ENCODE results near the gene AZU1. TPM values are rescaled to one million over a fixed set of nuclear protein-coding genes. Genes with fewer than 3 reads are reported as not detected.

AZU1 gene
- polyA plus RNA-seq, 2 donors: not detected

DNA sequence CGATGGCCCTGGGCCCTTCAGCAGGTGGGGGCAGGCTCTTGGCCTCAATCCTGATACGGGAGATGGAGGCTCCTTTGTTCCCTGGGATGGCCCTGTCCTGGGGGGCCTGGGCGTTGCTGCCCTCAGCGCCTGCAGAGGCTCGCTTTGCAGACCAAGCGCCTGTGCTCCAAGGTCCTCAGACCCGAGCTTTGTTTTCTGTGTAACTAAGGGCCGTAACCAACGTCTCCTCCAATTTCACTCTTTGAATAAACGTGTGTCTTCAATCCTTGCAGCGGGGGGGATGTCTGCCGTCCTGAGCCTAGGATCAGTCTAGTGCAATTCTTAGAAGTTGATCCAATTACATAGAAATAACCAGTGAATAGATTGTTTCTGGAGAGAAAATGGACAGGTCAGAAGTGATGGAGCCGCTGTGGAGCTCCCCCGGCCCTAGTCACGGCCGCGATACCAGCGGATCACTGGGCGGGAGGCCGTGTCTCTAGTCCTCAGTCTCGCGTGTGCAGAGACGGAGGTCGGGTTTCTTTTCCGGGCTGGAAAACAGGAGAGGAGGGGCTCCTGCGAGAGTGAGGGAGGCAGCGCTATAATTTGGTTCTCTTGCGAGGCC lies 25.0 kb upstream of the AZU1 start:
- H3K9me3 ChIP-seq (ENCODE audit: control insufficient read depth in 2 of 2, insufficient read depth in 1 of 2, low read depth in 1 of 2, low read length in 1 of 2): no peaks in the 10 kb centered on the region
- H3K27ac ChIP-seq (ENCODE audit: low read depth in 2 of 2, low read length in 1 of 2): peak overlapping the region; percentile 20 to 21
- no peaks in the 10 kb centered on the region for H3K27me3 ChIP-seq (ENCODE audit: control insufficient read depth in 1 of 2, insufficient read depth in 2 of 2, low read length in 2 of 2)
- peaks cover 19 to 61% of the 10 kb centered on the region in 2 donors for H3K36me3 ChIP-seq (ENCODE audit: control insufficient read depth in 2 of 2, insufficient read depth in 2 of 2, low read length in 1 of 2)
- peak overlapping the region in 1 of 2 donors; percentile 32 for H3K4me3 ChIP-seq (ENCODE audit: low read depth in 1 of 2, low read length in 2 of 2)
- WGBS, 2 donors: 45 to 52% methylated on average over 27 to 28 of the region's 28 CpGs
- H3K4me1 ChIP-seq (ENCODE audit: control insufficient read depth in 2 of 2, insufficient read depth in 2 of 2, low read length in 1 of 2): peaks cover 28 to 34% of the 10 kb centered on the region in 2 donors

DNA sequence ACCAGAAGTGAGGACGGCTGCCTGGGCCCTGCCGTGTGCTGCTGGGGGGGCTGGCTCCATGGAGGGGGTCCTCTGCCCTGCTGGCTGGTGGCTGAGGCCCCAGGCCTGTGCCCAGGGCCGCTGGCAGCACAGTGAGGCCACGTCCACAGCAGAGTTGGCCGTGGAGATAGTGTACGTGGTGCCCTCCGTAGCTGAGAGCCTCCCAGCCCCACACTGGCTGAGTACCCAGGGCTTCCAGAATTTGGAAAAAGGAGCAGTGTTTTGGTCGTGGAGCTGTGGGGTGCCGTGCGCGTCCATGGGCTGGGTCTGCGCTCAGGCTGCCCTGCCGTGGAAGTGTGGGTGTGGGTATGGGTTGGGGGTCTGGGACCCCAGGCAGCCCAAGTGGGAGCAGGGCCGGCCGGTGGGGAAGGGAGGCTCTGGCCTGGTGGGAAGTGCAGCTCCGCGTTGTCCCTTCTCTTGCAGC lies 24.5 kb upstream of the AZU1 start:
- 76 to 85% methylated on average over 13 to 17 of the region's 17 CpGs for WGBS, 2 donors
- no peaks in the 10 kb centered on the region for H3K9me3 ChIP-seq (ENCODE audit: control insufficient read depth in 2 of 2, insufficient read depth in 1 of 2, low read depth in 1 of 2, low read length in 1 of 2)
- no peaks in the 10 kb centered on the region for H3K27me3 ChIP-seq (ENCODE audit: control insufficient read depth in 1 of 2, insufficient read depth in 2 of 2, low read length in 2 of 2)
- no peak overlapping the region for H3K27ac ChIP-seq (ENCODE audit: low read depth in 2 of 2, low read length in 1 of 2)
- peaks cover 19 to 65% of the 10 kb centered on the region in 2 donors for H3K36me3 ChIP-seq (ENCODE audit: control insufficient read depth in 2 of 2, insufficient read depth in 2 of 2, low read length in 1 of 2)
- H3K4me3 ChIP-seq (ENCODE audit: low read depth in 1 of 2, low read length in 2 of 2): no peak overlapping the region
- H3K4me1 ChIP-seq (ENCODE audit: control insufficient read depth in 2 of 2, insufficient read depth in 2 of 2, low read length in 1 of 2): peaks cover 28 to 34% of the 10 kb centered on the region in 2 donors

DNA sequence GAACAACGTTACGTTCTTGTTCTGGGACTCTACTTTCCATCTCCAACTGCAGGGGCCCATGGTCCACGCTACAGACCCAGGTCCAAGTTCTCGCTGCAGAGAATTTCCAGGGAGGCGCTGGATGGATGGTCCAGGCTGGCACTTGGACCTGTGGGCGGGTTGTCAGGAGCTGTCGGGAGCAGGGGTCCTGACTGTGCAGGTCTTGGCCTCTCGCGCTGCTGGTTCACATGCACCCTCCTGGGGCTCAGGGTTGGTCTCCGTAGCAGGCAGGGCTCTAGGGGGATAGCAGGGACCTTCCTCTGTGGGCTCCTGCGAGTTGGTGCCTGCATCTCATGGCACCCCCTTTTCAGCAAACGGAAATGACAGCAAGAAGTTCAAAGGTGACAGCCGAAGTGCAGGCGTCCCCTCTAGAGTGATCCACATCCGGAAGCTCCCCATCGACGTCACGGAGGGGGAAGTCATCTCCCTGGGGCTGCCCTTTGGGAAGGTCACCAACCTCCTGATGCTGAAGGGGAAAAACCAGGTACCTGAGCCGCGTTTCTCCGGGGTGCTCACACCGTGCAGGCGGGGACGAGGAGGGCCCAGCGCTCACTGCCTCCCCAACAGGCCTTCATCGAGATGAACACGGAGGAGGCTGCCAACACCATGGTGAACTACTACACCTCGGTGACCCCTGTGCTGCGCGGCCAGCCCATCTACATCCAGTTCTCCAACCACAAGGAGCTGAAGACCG lies 23.8 kb upstream of the AZU1 start:
- Histone ChIP-seq H3K36me3 (ENCODE audit: control insufficient read depth in 2 of 2, insufficient read depth in 2 of 2, low read length in 1 of 2) (peaks cover 19 to 69% of the 10 kb centered on the region in 2 donors), H3K4me3 (ENCODE audit: low read depth in 1 of 2, low read length in 2 of 2) (no peak overlapping the region), H3K27me3 (ENCODE audit: control insufficient read depth in 1 of 2, insufficient read depth in 2 of 2, low read length in 2 of 2) (no peaks in the 10 kb centered on the region), H3K27ac (ENCODE audit: low read depth in 2 of 2, low read length in 1 of 2) (no peak overlapping the region), H3K4me1 (ENCODE audit: control insufficient read depth in 2 of 2, insufficient read depth in 2 of 2, low read length in 1 of 2) (peaks cover 28 to 34% of the 10 kb centered on the region in 2 donors), H3K9me3 (ENCODE audit: control insufficient read depth in 2 of 2, insufficient read depth in 1 of 2, low read depth in 1 of 2, low read length in 1 of 2) (no peaks in the 10 kb centered on the region)
- WGBS, 2 donors: 78 to 83% methylated on average over 31 of the region's 31 CpGs

DNA sequence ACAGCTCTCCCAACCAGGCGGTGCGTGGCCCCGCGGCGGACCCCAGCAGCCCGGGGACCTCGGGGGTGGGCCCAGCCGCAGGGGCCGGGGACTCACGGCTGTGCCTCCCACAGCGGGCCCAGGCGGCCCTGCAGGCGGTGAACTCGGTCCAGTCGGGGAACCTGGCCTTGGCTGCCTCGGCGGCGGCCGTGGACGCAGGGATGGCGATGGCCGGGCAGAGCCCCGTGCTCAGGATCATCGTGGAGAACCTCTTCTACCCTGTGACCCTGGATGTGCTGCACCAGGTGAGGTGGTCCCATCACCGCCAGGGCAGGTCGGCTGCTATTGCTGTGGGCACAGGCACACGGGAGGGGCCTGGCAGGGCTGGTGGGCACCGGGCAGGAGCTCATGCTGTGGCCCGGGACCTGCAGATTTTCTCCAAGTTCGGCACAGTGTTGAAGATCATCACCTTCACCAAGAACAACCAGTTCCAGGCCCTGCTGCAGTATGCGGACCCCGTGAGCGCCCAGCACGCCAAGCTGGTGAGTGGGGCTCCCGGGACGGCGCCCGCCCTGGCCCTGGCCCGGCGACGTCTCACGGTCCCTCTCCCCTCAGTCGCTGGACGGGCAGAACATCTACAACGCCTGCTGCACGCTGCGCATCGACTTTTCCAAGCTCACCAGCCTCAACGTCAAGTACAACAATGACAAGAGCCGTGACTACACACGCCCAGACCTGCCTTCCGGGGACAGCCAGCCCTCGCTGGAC lies 23.0 kb upstream of the AZU1 start:
- Histone ChIP-seq H3K36me3 (ENCODE audit: control insufficient read depth in 2 of 2, insufficient read depth in 2 of 2, low read length in 1 of 2) (peaks cover 19 to 71% of the 10 kb centered on the region in 2 donors), H3K4me3 (ENCODE audit: low read depth in 1 of 2, low read length in 2 of 2) (no peak overlapping the region), H3K27ac (ENCODE audit: low read depth in 2 of 2, low read length in 1 of 2) (no peak overlapping the region), H3K27me3 (ENCODE audit: control insufficient read depth in 1 of 2, insufficient read depth in 2 of 2, low read length in 2 of 2) (no peaks in the 10 kb centered on the region), H3K4me1 (ENCODE audit: control insufficient read depth in 2 of 2, insufficient read depth in 2 of 2, low read length in 1 of 2) (peaks cover 24 to 34% of the 10 kb centered on the region in 2 donors), H3K9me3 (ENCODE audit: control insufficient read depth in 2 of 2, insufficient read depth in 1 of 2, low read depth in 1 of 2, low read length in 1 of 2) (no peaks in the 10 kb centered on the region)
- WGBS, 2 donors: 89 to 92% methylated on average over 50 to 53 of the region's 53 CpGs

DNA sequence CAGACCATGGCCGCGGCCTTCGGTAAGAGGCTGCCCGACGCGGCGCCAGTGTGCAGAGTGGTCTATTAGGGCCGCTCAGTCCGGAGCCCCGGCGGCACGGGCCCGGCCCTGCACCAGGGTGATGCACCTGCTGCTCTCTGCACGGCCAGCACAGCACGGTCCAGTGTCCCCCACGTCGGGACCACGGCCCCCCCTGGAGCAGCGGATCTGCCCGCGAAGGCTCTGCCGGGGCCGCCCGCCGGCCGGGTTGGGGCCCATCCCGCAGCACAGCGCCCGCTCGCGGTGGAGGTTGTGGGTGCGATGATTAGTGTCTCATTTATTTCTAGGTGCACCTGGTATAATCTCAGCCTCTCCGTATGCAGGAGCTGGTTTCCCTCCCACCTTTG lies 22.5 kb upstream of the AZU1 start:
- Histone ChIP-seq H3K4me1 (ENCODE audit: control insufficient read depth in 2 of 2, insufficient read depth in 2 of 2, low read length in 1 of 2) (peaks cover 24 to 33% of the 10 kb centered on the region in 2 donors), H3K27me3 (ENCODE audit: control insufficient read depth in 1 of 2, insufficient read depth in 2 of 2, low read length in 2 of 2) (no peaks in the 10 kb centered on the region), H3K27ac (ENCODE audit: low read depth in 2 of 2, low read length in 1 of 2) (no peak overlapping the region), H3K4me3 (ENCODE audit: low read depth in 1 of 2, low read length in 2 of 2) (no peak overlapping the region), H3K36me3 (ENCODE audit: control insufficient read depth in 2 of 2, insufficient read depth in 2 of 2, low read length in 1 of 2) (peaks cover 19 to 75% of the 10 kb centered on the region in 2 donors), H3K9me3 (ENCODE audit: control insufficient read depth in 2 of 2, insufficient read depth in 1 of 2, low read depth in 1 of 2, low read length in 1 of 2) (no peaks in the 10 kb centered on the region)
- WGBS, 2 donors: 88 to 90% methylated on average over 33 of the region's 33 CpGs

DNA sequence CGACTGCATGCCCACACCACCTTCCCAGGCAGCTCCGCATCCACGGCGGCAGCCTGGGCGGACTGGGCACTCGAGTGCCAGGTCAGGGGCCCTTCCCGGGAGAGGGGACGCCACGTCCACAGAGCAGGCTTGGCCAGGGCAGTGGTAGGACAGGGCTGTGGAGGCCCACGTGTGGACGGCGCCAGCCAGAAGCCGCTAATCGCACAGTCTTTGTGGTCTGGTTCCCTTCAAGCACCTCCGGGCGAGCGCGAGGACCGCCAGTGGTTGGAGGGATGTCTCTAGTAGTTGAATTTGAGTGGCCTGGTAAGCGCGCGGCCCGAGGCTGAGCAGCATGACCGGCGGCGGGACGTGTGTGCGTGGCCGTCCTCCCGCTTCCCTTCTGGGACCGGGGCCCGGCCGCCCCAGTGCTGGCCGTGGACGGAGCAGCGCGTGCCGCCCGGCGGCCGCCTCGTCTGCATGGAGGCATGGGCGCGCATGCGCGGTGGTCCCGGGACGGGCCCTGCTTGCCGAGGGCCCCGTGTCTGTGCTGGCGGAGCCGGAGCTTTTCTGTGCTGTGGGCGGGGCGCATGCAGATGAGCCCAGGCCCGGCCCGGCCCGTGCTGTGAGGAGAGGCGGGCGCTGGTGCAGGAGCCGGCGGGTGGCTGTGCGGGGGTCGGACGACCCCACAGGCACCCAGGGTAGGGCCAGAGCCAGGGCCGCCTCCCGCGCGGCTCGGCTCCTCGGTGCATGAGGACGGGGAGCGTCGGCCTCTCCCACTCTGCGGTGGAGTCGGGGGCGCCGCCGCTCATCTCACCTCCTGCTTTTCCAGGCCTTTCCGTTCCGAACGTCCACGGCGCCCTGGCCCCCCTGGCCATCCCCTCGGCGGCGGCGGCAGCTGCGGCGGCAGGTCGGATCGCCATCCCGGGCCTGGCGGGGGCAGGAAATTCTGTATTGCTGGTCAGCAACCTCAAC lies 21.8 kb upstream of the AZU1 start:
- Histone ChIP-seq H3K4me3 (ENCODE audit: low read depth in 1 of 2, low read length in 2 of 2) (no peak overlapping the region), H3K27me3 (ENCODE audit: control insufficient read depth in 1 of 2, insufficient read depth in 2 of 2, low read length in 2 of 2) (no peaks in the 10 kb centered on the region), H3K4me1 (ENCODE audit: control insufficient read depth in 2 of 2, insufficient read depth in 2 of 2, low read length in 1 of 2) (peaks cover 16 to 26% of the 10 kb centered on the region in 2 donors), H3K27ac (ENCODE audit: low read depth in 2 of 2, low read length in 1 of 2) (no peak overlapping the region), H3K9me3 (ENCODE audit: control insufficient read depth in 2 of 2, insufficient read depth in 1 of 2, low read depth in 1 of 2, low read length in 1 of 2) (no peaks in the 10 kb centered on the region), H3K36me3 (ENCODE audit: control insufficient read depth in 2 of 2, insufficient read depth in 2 of 2, low read length in 1 of 2) (peaks cover 20 to 79% of the 10 kb centered on the region in 2 donors)
- 90 to 92% methylated on average over 60 to 93 of the region's 93 CpGs for WGBS, 2 donors

DNA sequence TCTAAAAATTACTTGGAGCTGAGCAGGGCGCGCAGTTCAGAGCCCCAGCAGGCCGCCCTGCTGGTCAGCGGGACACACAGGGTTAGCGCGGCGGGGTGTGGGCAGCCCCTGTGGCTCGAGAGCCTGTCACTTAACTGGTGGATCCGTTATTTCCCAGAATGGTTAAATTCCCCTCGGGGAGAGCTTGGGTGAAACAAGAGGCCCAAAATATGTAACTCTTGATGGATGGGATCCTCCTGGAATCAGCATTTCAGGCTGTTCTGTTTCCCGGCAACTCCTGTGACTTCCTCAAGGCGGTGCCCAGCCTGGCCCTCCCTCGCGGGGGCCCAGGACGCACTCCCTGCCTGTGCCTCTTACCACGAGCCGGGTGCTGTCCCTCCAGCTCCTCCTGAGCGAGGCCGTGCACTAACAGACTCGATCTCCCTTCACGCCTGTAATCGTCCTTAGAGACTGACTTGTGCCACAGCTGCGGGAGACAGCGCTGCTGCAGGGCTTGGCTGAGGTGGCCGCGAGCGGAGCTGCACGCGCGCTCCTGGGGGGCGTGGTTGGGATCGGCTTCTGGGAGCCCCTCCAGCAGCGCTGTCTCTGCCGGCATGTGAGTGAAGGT lies 20.7 kb upstream of the AZU1 start:
- Histone ChIP-seq H3K36me3 (ENCODE audit: control insufficient read depth in 2 of 2, insufficient read depth in 2 of 2, low read length in 1 of 2) (peaks cover 22 to 74% of the 10 kb centered on the region in 2 donors), H3K27ac (ENCODE audit: low read depth in 2 of 2, low read length in 1 of 2) (no peak overlapping the region), H3K9me3 (ENCODE audit: control insufficient read depth in 2 of 2, insufficient read depth in 1 of 2, low read depth in 1 of 2, low read length in 1 of 2) (no peaks in the 10 kb centered on the region), H3K4me3 (ENCODE audit: low read depth in 1 of 2, low read length in 2 of 2) (no peak overlapping the region), H3K27me3 (ENCODE audit: control insufficient read depth in 1 of 2, insufficient read depth in 2 of 2, low read length in 2 of 2) (no peaks in the 10 kb centered on the region), H3K4me1 (ENCODE audit: control insufficient read depth in 2 of 2, insufficient read depth in 2 of 2, low read length in 1 of 2) (peaks cover 6 to 16% of the 10 kb centered on the region in 2 donors)
- WGBS, 2 donors: 76 to 83% methylated on average over 34 of the region's 34 CpGs

DNA sequence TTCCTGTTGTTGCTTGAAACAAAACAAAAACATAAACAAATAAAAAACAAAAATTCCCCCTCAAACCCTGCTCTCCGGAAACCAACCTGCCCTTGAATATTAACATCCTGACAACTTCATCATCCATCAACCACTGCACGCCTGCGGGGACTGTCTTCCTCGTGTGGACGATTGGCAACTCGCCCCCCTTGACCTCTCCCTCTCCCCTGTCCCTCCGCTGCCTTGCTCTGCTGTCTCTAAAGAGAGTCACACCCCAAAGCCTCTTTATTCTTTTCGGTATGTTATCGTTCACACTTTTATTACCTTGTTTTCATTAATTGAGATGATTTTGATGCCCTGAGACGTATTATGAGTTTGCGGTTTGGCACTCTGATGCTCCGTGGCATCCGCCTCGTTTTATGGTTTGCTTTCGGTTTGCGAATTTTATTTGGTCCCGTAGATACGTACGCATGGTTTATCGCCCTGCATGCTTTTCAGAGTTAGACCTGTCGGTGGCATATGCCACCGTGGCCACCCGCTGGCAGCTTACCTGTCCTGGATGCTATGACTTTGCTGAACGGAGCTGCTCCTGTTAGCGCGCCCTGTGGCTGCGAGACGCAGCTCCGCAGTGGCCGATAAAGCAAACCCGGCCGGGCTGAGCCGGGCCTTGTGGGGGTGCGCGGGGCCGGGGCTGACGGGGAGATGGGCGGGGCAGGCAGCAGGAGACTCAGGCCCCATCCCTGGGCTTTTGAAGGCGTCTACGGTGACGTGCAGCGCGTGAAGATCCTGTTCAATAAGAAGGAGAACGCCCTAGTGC lies 19.8 kb upstream of the AZU1 start:
- Histone ChIP-seq H3K4me3 (ENCODE audit: low read depth in 1 of 2, low read length in 2 of 2) (no peak overlapping the region), H3K27ac (ENCODE audit: low read depth in 2 of 2, low read length in 1 of 2) (no peak overlapping the region), H3K27me3 (ENCODE audit: control insufficient read depth in 1 of 2, insufficient read depth in 2 of 2, low read length in 2 of 2) (no peaks in the 10 kb centered on the region), H3K4me1 (ENCODE audit: control insufficient read depth in 2 of 2, insufficient read depth in 2 of 2, low read length in 1 of 2) (peaks cover 0 to 9% of the 10 kb centered on the region in 2 donors), H3K9me3 (ENCODE audit: control insufficient read depth in 2 of 2, insufficient read depth in 1 of 2, low read depth in 1 of 2, low read length in 1 of 2) (no peaks in the 10 kb centered on the region), H3K36me3 (ENCODE audit: control insufficient read depth in 2 of 2, insufficient read depth in 2 of 2, low read length in 1 of 2) (peaks cover 22 to 77% of the 10 kb centered on the region in 2 donors)
- WGBS, 2 donors: 90% methylated on average over 44 of the region's 44 CpGs

Measured in esophagus (tissue), 2 donors.